HL-60 (cell line): Measurements from ENCODE around the gene SF3B1.

Experiments used
- GABPA ChIP-seq: IDR thresholded peaks from 2 replicates; pipeline ENCODE4 v1.6.1; 2012; ENCODE audit warnings: low read depth
- POLR2AphosphoS5 ChIP-seq: IDR thresholded peaks from 2 replicates; pipeline ENCODE4 v1.6.1; 2012; ENCODE audit warnings: low read depth
- REST ChIP-seq: IDR thresholded peaks from 2 replicates; pipeline ENCODE4 v1.6.1; 2012; ENCODE audit warnings: low read depth; ENCODE audit not compliant: insufficient replicate concordance
- TF ChIP-seq, protein P1 (sequence below): IDR thresholded peaks from one replicate; pipeline ENCODE4 v1.5.1; 2011; ENCODE audit warnings: low read length, control low read depth, inconsistent platforms; ENCODE audit not compliant: insufficient read depth

DNA sequence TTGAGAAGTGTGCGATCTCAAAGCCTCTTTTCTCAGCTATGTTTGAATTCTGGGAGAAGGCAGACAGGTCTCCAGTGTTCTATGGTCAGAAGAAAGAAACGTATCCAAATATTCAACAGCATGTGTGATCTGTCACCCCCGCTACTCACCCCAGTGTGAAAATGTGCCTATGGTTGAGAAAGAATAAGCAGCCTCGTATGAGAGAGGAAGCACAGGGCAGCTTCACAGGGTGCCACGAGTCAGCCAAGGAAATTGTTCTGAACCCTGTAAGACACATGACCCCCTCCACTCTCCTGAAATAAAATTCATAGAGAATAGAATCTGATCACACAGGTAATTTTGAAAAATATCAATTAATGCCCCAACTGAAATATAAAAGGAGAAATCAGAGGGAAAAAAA, 8.0 kb upstream of the SF3B1 start:
- TF ChIP-seq, protein P1, sequence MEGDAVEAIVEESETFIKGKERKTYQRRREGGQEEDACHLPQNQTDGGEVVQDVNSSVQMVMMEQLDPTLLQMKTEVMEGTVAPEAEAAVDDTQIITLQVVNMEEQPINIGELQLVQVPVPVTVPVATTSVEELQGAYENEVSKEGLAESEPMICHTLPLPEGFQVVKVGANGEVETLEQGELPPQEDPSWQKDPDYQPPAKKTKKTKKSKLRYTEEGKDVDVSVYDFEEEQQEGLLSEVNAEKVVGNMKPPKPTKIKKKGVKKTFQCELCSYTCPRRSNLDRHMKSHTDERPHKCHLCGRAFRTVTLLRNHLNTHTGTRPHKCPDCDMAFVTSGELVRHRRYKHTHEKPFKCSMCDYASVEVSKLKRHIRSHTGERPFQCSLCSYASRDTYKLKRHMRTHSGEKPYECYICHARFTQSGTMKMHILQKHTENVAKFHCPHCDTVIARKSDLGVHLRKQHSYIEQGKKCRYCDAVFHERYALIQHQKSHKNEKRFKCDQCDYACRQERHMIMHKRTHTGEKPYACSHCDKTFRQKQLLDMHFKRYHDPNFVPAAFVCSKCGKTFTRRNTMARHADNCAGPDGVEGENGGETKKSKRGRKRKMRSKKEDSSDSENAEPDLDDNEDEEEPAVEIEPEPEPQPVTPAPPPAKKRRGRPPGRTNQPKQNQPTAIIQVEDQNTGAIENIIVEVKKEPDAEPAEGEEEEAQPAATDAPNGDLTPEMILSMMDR: no peak
- TF ChIP-seq POLR2AphosphoS5 (0 out of 2 replicates have a peak, but pooled peaks have one; percentile 21), GABPA (no peak), REST (no peak)
